ENCODE results near the gene KIF18B. TPM values are rescaled to one million over a fixed set of nuclear protein-coding genes. Genes with fewer than 3 reads are reported as not detected.

The KIF18B gene
- total and polyA plus RNA-seq, 12 donors, result 0.20 to 1.6 (median 0.72) TPM; not detected in 1

- WGBS, 4 donors, result 77 to 79% (median 78%) methylated on average over 8 to 18 of the region's 18 CpGs
- H3K27ac ChIP-seq, result no peak overlapping the region
- H3K9me3 ChIP-seq (replicated peaks in 1 of 3), result no peaks in the 10 kb centered on the region
- TF ChIP-seq CTCF (IDR thresholded peaks at IDR 0.05), result no peak
- TF ChIP-seq POLR2A (IDR thresholded peaks at IDR 0.05), result no peak
- intact Hi-C loops (cut with DNase I), result no loop called here
- no peaks in the 10 kb centered on the region for H3K36me3 ChIP-seq (replicated peaks in 1 of 2)
- peaks cover 0 to 9% of the 10 kb centered on the region in 2 donors for H3K4me1 ChIP-seq (replicated peaks in 1 of 2)
- no peak overlapping the region for H3K4me3 ChIP-seq
- H3K27me3 ChIP-seq, result no peaks in the 10 kb centered on the region
- DNase-seq, result peak in 1 of 7 donors; percentile 12
Measured at GRCh38 chr17:44906763-44907728, 40.5 kb downstream of the KIF18B start.

GRCh38 chr17:44906010-44906646 lies 41.4 kb downstream of the KIF18B start:
- Histone ChIP-seq H3K4me1 (replicated peaks in 1 of 2) (peaks cover 2 to 7% of the 10 kb centered on the region in 2 donors), H3K36me3 (replicated peaks in 1 of 2) (no peaks in the 10 kb centered on the region), H3K27ac (no peak overlapping the region), H3K27me3 (no peaks in the 10 kb centered on the region), H3K4me3 (no peak overlapping the region), H3K9me3 (replicated peaks in 1 of 3) (no peaks in the 10 kb centered on the region)
- DNase-seq, result peak in 2 of 7 donors; percentile 17 to 25
- no peak for TF ChIP-seq CTCF (IDR thresholded peaks at IDR 0.05)
- no peak for TF ChIP-seq POLR2A (IDR thresholded peaks at IDR 0.05)
- intact Hi-C loops (cut with DNase I), result no loop called here
- 78 to 91% (median 81%) methylated on average over 10 of the region's 10 CpGs for WGBS, 4 donors

- DNase-seq, result peak in 1 of 7 donors; percentile 10
- no peak for TF ChIP-seq CTCF (IDR thresholded peaks at IDR 0.05)
- Histone ChIP-seq H3K4me3 (no peak overlapping the region), H3K27me3 (no peaks in the 10 kb centered on the region), H3K4me1 (replicated peaks in 1 of 2) (peaks cover 10 to 13% of the 10 kb centered on the region in 2 donors), H3K9me3 (replicated peaks in 1 of 3) (no peaks in the 10 kb centered on the region), H3K27ac (no peak overlapping the region), H3K36me3 (replicated peaks in 1 of 2) (no peaks in the 10 kb centered on the region)
- 88 to 90% (median 89%) methylated on average over 9 of the region's 9 CpGs for WGBS, 4 donors
- intact Hi-C loops (cut with DNase I), result no loop called here
Measured at GRCh38 chr17:44905006-44906000, 42.3 kb downstream of the KIF18B start.
